MCF 10A (cell line): ENCODE results near the gene NCBP3. TPM values are rescaled to one million over a fixed set of nuclear protein-coding genes. Genes with fewer than 3 reads are reported as not detected.

Experiments
- BruUV-seq: library from RNA; stranded (reverse); fragments of 400-500 nt; replicated peaks from 2 replicates; lab custom pipeline; 2021; lab: Mats Ljungman, UMichigan
- CTCF ChIA-PET: fragments of 300-600 bp; sonication (Branson Sonifier 250); formaldehyde crosslinking; extraction: SDS; loops from one replicate; lab custom pipeline; 2021; ENCODE audit warnings: antibody characterized with exemption, inconsistent platforms; lab: Yijun Ruan, JAX
- POLR2A ChIA-PET: fragments of 300-600, 350-650 bp; sonication (Branson Sonifier 250); formaldehyde crosslinking; extraction: SDS; loops from one replicate; lab custom pipeline; 2020; ENCODE audit warnings: antibody characterized with exemption, inconsistent platforms; lab: Yijun Ruan, JAX
- DNase-seq: peaks from one replicate; pipeline ENCODE4 v3.0.0-alpha.2; 2018; ENCODE audit not compliant: unreplicated experiment
- H3K27ac Mint-ChIP-seq: one replicate; pipeline ENCODE4 v1.8.0; 2022; ENCODE audit warnings: mild to moderate bottlenecking, low read depth, mixed read lengths; ENCODE audit not compliant: unreplicated experiment
- H3K27me3 Mint-ChIP-seq: one replicate; pipeline ENCODE4 v1.8.0; 2022; ENCODE audit warnings: mixed read lengths; ENCODE audit not compliant: insufficient read depth, unreplicated experiment
- H3K36me3 Mint-ChIP-seq: one replicate; pipeline ENCODE4 v1.8.0; 2022; ENCODE audit warnings: mild to moderate bottlenecking, moderate library complexity, mixed read lengths; ENCODE audit not compliant: insufficient read depth, unreplicated experiment
- H3K4me1 Mint-ChIP-seq: one replicate; pipeline ENCODE4 v1.8.0; 2022; ENCODE audit warnings: mixed read lengths; ENCODE audit not compliant: insufficient read depth, unreplicated experiment
- H3K4me3 Mint-ChIP-seq: one replicate; pipeline ENCODE4 v1.8.0; 2022; ENCODE audit warnings: mild to moderate bottlenecking, moderate library complexity, mixed read lengths; ENCODE audit not compliant: unreplicated experiment
- H3K9me3 Mint-ChIP-seq: one replicate; pipeline ENCODE4 v1.8.0; 2022; ENCODE audit warnings: mixed read lengths; ENCODE audit not compliant: unreplicated experiment
- intact Hi-C: fragments of 100-400 bp; cut with micrococcal nuclease; formaldehyde crosslinking; loops from 2 replicates; pipeline ENCODE4 v1.14.1; 2022
- total RNA-seq: library from RNA; stranded (reverse); gene quantifications from 2 replicates; pipeline ENCODE4 v1.2.3, GENCODE V29; 2022
- TF ChIP-seq, protein P1 (sequence below): fragments of 200-600 bp; IDR thresholded peaks from one replicate; pipeline ENCODE4 v1.8.0; 2022; ENCODE audit warnings: antibody characterized with exemption, mild to moderate bottlenecking; ENCODE audit not compliant: unreplicated experiment

NCBP3 gene
- total RNA-seq, 1 experiment from 2014 or later, result 47.1 TPM

DNA sequence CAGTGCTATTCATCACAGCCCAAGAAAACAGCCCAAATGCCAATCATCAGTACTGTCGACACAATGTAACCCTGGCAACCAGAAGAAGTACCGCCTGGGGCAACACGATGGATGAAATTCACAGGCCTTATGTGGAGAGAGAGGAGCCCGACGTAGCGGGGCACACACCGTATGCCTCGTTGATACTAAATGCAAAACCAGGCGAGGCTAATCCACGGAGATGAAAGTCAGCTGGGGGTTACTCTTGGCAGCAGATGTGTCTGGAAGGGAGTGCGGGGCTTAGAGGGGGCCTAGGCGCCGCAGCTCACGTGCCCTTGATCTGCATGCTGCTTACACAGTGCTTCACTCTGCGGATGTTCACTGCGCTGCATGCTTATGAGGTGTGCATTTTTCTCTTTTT is 74.9 kb downstream of the NCBP3 start:
- Mint-ChIP-seq H3K36me3 (no peaks in the 10 kb centered on the region), H3K4me3 (no peak overlapping the region), H3K27ac (no peak overlapping the region), H3K27me3 (no peaks in the 10 kb centered on the region), H3K9me3 (no peaks in the 10 kb centered on the region), H3K4me1 (no peaks in the 10 kb centered on the region)
- TF ChIP-seq, protein P1, sequence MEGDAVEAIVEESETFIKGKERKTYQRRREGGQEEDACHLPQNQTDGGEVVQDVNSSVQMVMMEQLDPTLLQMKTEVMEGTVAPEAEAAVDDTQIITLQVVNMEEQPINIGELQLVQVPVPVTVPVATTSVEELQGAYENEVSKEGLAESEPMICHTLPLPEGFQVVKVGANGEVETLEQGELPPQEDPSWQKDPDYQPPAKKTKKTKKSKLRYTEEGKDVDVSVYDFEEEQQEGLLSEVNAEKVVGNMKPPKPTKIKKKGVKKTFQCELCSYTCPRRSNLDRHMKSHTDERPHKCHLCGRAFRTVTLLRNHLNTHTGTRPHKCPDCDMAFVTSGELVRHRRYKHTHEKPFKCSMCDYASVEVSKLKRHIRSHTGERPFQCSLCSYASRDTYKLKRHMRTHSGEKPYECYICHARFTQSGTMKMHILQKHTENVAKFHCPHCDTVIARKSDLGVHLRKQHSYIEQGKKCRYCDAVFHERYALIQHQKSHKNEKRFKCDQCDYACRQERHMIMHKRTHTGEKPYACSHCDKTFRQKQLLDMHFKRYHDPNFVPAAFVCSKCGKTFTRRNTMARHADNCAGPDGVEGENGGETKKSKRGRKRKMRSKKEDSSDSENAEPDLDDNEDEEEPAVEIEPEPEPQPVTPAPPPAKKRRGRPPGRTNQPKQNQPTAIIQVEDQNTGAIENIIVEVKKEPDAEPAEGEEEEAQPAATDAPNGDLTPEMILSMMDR, result no peak
- DNase-seq, result no peak
- ChIA-PET POLR2A (no interaction called here), CTCF (no interaction called here)
- intact Hi-C loops, result no loop called here
- no TSS peak for BruUV-seq

- CTCF ChIA-PET, result no interaction called here
- no peak overlapping the region for H3K27ac Mint-ChIP-seq
- TF ChIP-seq, protein P1, result no peak
- no peaks in the 10 kb centered on the region for H3K4me1 Mint-ChIP-seq
- no TSS peak for BruUV-seq
- H3K9me3 Mint-ChIP-seq, result no peaks in the 10 kb centered on the region
- no peak for DNase-seq
- H3K27me3 Mint-ChIP-seq, result no peaks in the 10 kb centered on the region
- no peak overlapping the region for H3K4me3 Mint-ChIP-seq
- intact Hi-C loops, result no loop called here
- POLR2A ChIA-PET, result interaction anchor here (0.8 kb wide), 1 partner anchor 64 kb away, joined by 3 read pairs; no protein-coding TSS in a partner anchor
- H3K36me3 Mint-ChIP-seq, result no peaks in the 10 kb centered on the region
Measured at GRCh38 chr17:3770466-3770865, 75.6 kb downstream of the NCBP3 start.

- Mint-ChIP-seq H3K27me3 (peaks cover 3% of the 10 kb centered on the region), H3K4me3 (no peak overlapping the region), H3K9me3 (no peaks in the 10 kb centered on the region), H3K36me3 (no peaks in the 10 kb centered on the region), H3K27ac (no peak overlapping the region), H3K4me1 (no peaks in the 10 kb centered on the region)
- DNase-seq, result no peak
- TF ChIP-seq, protein P1, result no peak
- BruUV-seq, result no TSS peak
- POLR2A ChIA-PET, result no interaction called here
- CTCF ChIA-PET, result interaction anchor here (0.9 kb wide), 1 partner anchor 9 kb away, joined by 3 read pairs; no protein-coding TSS in a partner anchor
- intact Hi-C loops, result no loop called here
Measured at GRCh38 chr17:3768769-3769168, 77.3 kb downstream of the NCBP3 start.

DNA sequence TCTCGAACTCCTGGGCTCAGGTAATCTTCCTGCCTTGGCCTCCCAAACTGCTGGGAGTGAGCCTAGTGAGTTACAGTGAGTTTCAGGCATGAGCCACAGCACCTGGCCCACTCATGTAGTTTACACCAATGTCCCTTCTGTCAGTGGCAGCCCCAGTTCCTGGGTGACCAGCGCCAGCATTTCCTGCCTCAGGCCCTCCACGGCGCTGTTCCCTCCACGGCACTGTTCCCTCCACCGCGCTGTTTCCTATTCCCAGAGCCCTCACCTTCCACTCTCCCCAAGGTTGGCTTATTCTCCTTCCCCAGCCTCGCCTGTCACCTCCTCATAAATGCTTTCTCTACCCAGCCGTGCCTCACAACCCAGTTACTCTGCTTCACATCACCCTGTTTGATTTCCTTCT is 77.7 kb downstream of the NCBP3 start:
- BruUV-seq, result no TSS peak
- ChIA-PET CTCF (interaction anchor here (0.7 to 0.9 kb wide), 2 partner anchors 8 to 34 kb away, joined by 3 to 4 read pairs; no protein-coding TSS in a partner anchor), POLR2A (no interaction called here)
- no peaks in the 10 kb centered on the region for H3K4me1 Mint-ChIP-seq
- no peaks in the 10 kb centered on the region for H3K36me3 Mint-ChIP-seq
- no peak overlapping the region for H3K27ac Mint-ChIP-seq
- H3K4me3 Mint-ChIP-seq, result no peak overlapping the region
- TF ChIP-seq, protein P1, result no peak
- H3K27me3 Mint-ChIP-seq, result peaks cover 7% of the 10 kb centered on the region
- H3K9me3 Mint-ChIP-seq, result no peaks in the 10 kb centered on the region
- DNase-seq, result no peak
- intact Hi-C loops, result no loop called here
